ENCODE measurements around the gene VARS2.

DNA sequence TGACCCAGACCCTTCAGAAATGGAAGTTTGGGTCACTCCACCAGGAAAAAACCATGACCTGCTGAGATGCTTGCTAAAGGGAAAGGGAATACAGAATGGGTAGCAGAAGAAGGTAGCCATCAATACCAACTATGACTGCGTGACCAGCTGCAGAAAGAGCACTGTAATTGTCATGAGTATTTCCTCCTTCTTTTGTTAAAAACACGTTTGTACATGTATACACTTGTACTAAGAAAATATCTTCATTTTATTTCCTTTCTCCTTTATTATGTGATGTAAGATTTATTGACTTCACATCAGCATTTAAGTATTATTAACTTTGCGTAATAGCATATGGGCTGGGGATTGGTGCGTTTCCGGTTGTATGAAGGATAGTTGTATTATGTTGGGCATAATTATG, 56.9 kb downstream of the VARS2 start:
- TF ChIP-seq, protein P1, sequence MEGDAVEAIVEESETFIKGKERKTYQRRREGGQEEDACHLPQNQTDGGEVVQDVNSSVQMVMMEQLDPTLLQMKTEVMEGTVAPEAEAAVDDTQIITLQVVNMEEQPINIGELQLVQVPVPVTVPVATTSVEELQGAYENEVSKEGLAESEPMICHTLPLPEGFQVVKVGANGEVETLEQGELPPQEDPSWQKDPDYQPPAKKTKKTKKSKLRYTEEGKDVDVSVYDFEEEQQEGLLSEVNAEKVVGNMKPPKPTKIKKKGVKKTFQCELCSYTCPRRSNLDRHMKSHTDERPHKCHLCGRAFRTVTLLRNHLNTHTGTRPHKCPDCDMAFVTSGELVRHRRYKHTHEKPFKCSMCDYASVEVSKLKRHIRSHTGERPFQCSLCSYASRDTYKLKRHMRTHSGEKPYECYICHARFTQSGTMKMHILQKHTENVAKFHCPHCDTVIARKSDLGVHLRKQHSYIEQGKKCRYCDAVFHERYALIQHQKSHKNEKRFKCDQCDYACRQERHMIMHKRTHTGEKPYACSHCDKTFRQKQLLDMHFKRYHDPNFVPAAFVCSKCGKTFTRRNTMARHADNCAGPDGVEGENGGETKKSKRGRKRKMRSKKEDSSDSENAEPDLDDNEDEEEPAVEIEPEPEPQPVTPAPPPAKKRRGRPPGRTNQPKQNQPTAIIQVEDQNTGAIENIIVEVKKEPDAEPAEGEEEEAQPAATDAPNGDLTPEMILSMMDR (IDR thresholded peaks at IDR 0.05) = no peak
- no peak for TF ChIP-seq RFX5 (IDR thresholded peaks at IDR 0.05; ENCODE audit: low read length)
- TF ChIP-seq MXI1 (IDR thresholded peaks at IDR 0.05; ENCODE audit: low read depth, low read length) = no peak
